ENCODE measurements around the gene ARAF.
A peak's percentile ranks its signal among the peaks of the same experiment; 100 is the strongest.

The ARAF gene

DNA sequence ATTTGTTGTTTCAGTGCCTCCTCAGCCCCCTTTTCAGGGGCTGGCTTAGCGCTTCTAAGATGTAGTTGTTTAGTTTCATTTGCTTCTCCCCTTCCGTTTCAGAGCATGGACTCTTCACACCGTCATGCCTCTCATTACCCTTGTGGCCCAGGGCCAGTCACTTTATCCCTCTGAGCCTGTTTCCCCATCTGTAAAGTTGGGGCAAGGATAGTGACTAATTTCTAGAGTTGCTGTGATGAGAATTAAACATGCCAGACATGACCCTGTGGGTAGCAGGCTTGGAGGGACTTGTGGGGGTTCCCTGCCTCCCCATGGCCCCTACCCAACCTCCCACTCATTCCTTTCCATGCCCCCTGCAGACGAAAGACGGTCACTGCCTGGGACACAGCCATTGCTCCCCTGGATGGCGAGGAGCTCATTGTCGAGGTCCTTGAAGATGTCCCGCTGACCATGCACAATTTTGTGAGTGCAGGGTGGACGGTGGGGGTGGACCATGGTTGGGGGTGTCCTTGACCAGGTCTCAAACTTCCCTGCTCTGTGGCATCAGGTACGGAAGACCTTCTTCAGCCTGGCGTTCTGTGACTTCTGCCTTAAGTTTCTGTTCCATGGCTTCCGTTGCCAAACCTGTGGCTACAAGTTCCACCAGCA, 3.6 kb downstream of the ARAF start:
- DNase-seq, result no peak

- no peak for DNase-seq
These were observed 5.8 kb downstream of the ARAF start for GRCh38 chrX:47566841-47567240.

DNA sequence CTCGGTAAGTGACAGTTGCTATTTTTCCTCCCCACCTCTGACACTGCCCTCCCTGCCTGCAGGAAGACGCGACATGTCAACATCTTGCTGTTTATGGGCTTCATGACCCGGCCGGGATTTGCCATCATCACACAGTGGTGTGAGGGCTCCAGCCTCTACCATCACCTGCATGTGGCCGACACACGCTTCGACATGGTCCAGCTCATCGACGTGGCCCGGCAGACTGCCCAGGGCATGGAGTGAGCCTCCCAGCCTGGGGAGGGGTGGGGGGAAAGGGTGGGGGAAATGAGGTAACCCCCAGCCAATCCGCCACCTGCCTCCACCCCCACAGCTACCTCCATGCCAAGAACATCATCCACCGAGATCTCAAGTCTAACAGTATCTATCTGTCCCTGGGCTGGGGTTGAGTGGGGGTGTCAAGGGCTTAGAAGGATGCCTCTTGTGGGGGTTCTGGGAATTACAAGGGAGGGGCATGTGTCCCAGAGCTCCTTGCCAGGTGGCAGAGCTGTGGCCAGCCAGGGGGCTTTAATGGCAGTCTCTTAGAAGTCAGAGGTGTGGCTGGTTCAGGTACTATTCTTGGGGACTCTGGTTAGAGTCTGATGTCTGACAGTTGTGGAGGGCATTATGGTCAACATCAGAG, 7.8 kb downstream of the ARAF start:
- DNase-seq, result peak; percentile 67

- DNase-seq, result no peak
These were observed 9.8 kb downstream of the ARAF start for GRCh38 chrX:47570794-47571193.

DNA sequence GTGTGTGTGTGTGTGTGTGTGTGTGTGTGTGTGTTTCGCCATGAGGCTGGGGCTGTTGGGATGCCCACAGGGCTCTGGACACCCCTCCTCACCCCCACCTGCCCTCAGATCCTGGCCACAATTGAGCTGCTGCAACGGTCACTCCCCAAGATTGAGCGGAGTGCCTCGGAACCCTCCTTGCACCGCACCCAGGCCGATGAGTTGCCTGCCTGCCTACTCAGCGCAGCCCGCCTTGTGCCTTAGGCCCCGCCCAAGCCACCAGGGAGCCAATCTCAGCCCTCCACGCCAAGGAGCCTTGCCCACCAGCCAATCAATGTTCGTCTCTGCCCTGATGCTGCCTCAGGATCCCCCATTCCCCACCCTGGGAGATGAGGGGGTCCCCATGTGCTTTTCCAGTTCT, 10.2 kb downstream of the ARAF start:
- DNase-seq, result no peak

DNA sequence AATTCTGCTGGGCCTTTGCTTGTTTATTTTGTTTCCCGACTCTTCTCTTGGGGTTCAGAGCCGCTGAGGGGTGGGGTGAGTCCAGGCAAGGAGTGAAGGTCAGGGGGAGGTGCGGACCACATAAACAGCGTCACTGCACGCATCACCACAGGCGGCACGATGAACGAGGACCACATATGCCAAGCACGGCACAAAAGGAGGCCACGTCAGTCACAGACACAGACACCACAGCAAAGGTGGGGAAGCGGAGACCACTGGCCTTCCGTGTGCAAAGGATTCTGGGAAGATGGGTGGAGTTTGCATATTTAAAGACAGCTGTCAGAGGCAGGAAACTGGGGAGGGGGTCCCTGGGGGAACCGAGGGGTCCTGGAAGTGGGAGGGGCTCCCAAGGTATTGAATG, 10.9 kb downstream of the ARAF start:
- no peak for DNase-seq

DNA sequence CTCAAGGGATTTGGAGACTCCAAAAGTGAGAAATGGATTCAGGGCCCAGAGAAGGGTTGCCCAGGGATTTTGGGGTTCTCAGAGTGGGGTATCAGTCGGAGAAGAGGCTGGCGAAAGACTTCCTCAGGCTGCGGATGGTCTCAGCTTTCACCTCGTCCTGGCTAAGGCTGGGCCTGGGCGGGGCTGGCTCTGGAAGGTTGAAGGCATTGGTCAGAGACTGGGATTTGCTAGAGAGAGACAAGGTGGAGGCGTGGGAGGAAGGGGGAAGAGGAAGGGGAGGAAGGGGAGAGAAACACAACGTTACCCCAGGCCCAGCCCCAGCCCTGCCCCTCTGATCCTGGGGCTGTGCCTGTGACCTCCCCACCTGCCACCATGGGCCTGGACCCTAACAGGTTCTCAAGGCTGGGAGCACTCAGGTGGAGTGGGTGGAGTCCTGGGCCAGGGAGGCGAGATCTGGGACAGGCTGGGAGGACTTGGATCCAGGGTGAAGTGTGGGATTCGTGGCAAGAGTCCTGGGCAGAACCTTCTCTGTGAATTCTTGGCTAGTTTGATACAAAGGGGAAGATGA, 11.9 kb downstream of the ARAF start:
- no peak for DNase-seq

GRCh38 chrX:47573341-47574075, 12.5 kb downstream of the ARAF start:
- DNase-seq, result no peak

GRCh38 chrX:47574076-47574546, 13.1 kb downstream of the ARAF start:
- no peak for DNase-seq

GRCh38 chrX:47574547-47575301, 13.7 kb downstream of the ARAF start:
- DNase-seq, result peak; percentile 81

DNA sequence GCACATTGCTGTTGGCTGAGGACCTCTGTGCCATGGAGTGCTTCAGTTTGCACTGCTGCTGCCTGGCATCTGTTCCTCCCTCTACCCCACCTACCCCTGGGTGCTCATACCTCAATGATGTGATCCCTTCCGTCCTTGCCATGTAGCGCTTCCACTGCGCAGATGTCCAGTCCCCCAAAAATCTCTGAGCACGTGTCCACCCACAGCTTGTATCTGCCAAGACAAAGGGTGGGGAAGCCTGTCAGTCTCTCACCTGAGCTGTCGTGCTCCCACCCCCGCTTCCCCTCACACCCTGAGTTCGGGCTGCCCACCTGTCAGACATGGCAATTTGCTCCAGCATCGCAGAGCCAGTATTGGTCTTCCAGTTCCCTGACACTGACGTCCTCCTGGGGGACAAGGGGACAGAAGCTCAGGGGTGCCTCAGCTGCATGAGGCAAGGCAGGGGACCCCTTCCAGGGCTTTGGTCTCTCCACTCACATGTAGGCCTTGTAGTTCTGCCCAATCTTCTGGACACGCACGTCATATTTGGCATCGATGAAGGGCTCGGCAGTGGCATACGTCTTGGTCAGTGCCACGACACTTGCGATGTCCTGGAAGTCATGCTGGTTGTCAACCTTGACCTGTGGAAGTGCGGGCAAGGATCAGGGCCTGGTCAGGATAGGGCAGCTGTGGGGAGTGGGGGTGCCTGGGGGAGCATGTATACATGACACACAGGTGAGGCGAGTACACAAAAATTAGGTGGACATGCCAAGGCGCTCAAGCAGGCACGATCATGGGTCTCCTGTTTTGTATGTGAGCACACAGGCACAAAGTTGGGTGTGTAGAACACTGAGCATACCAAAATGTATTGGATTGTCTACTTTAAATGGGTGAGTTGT, 15.3 kb downstream of the ARAF start:
- no peak for DNase-seq

DNA sequence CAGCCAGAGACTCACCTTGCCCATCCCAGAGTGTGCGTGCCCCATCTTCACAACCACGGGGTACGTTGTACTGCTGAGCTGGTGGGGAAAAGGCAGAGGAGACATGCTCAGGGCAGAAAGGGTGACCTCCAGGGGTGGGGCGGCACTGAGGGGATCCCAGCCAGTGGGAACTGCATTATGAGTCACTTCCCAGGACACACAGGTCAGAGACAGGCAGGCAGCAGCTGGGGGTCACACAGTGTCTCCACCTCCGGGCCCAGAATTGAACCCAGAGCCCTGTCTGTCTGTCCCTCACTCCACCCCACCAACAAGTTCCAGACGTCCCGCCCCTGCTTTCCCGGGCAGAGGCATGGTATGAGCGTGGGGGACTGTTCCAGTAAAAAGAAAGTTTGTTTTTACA, 16.4 kb downstream of the ARAF start:
- no peak for DNase-seq

GRCh38 chrX:47577901-47578300, 16.9 kb downstream of the ARAF start:
- DNase-seq, result no peak

GRCh38 chrX:47578692-47579091, 17.7 kb downstream of the ARAF start:
- DNase-seq, result no peak

GRCh38 chrX:47579537-47579936, 18.5 kb downstream of the ARAF start:
- no peak for DNase-seq

GRCh38 chrX:47581731-47582647, 21.0 kb downstream of the ARAF start, which contains the start of gene TIMP1:
TIMP1 (plus strand) TSS chrX:47582436; CDS start chrX:47583416, 980 bp downstream.
- peak; percentile 97 for DNase-seq

GRCh38 chrX:47583240-47583861, 22.3 kb downstream of the ARAF start:
- DNase-seq, result no peak

GRCh38 chrX:47584714-47585113, 23.7 kb downstream of the ARAF start:
- no peak for DNase-seq

DNA sequence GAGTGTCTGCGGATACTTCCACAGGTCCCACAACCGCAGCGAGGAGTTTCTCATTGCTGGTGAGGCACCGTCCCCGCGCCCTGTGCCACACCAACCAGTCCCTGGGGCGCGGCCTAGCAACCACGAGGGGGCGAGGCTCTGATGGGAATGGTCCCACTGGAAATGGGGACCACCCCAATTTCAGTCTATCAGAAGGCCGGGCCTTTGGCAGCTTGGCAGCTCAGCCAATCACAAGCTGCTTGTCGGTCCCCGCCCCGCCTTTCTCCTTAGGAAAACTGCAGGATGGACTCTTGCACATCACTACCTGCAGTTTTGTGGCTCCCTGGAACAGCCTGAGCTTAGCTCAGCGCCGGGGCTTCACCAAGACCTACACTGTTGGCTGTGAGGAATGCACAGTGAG, 24.3 kb downstream of the ARAF start:
- no peak for DNase-seq
